HG03457 (cell line): Measurements from ENCODE around the gene FOXQ1.
"Not testable (repeated sequence)": the region's sequence is repeated elsewhere in the genome, so short reads cannot be mapped to it uniquely, and the experiment has no call there.

Experiments used
- ATAC-seq: cut with Tn5 transposase; IDR thresholded peaks from one replicate; pipeline ENCODE4 v1.9.1; 2021; ENCODE audit warnings: moderate number of reproducible peaks; ENCODE audit not compliant: unreplicated experiment

Gene FOXQ1

GRCh38 chr6:1321738-1322137 lies 9.8 kb downstream of the FOXQ1 start:
- no peak for ATAC-seq

- no peak for ATAC-seq
Observed at GRCh38 chr6:1322156-1322555, 10.3 kb downstream of the FOXQ1 start.

DNA sequence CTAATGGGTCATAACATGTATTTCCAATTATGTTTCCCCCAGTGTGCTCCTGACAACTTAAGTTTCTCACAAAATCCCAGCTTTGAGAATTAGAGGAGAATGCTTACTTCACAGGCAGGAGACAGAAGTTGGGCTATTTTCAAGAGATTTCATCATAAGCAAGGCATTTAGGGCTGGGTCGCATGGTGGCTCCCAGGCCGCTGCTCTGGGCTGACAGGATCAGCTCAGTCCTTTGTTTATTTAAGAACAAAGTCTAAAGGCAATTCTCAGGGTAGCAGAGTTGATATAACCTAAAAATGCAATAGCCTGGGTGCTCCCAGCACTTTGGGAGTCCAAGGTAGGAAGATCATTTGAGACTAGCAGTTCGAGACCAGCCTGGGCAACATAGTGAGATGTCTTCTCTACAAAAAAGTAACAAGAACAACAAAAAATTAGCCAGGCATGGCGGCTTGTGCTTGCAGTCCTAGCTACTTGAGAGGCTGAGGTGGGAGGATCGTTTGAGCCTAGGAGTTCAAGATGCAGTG lies 10.9 kb downstream of the FOXQ1 start:
- no peak for ATAC-seq

- ATAC-seq, result no peak
Observed at GRCh38 chr6:1324936-1325335, 13.0 kb downstream of the FOXQ1 start.

GRCh38 chr6:1325461-1326309 lies 13.8 kb downstream of the FOXQ1 start:
- no peak for ATAC-seq

GRCh38 chr6:1326535-1327121 lies 14.7 kb downstream of the FOXQ1 start:
- no peak for ATAC-seq

- ATAC-seq, result no peak
Observed at GRCh38 chr6:1327630-1328029, 15.7 kb downstream of the FOXQ1 start.

DNA sequence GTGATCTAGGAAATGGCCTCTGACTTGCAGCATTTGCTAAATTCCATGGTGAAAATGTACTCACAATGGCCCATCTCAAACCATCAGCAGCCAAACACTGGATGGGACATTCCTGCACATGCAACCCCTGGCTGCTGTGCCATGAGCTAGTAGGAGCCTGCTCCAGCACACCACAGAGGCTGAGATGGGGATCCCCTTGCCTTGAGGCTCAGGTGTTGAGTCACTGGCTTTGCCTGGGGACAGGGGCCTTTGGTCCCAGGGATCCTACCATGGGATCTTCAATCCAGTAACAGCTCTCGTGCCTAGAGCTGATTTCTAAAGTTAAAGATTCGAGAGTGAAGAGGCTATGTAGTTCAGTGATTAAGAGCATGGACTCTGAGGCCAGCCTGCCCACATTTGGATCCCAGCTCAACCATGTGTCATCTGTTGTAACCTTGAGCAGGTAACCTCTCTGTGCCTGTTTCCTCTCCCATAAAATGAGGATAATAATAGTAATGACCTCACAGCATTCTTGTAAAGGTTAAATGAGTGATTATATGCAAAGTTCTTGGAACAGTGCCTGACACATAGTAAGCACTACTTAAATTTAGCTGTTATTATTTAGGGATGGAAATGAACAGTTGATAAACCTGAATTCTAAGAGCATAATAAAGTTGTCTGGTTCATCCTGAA lies 16.4 kb downstream of the FOXQ1 start:
- no peak for ATAC-seq

GRCh38 chr6:1329708-1330107 lies 17.8 kb downstream of the FOXQ1 start:
- no peak for ATAC-seq

GRCh38 chr6:1334684-1335083 lies 22.8 kb downstream of the FOXQ1 start:
- no peak for ATAC-seq

GRCh38 chr6:1335367-1336037 lies 23.6 kb downstream of the FOXQ1 start:
- no peak for ATAC-seq

- no peak for ATAC-seq
Observed at GRCh38 chr6:1336246-1336843, 24.4 kb downstream of the FOXQ1 start.

- ATAC-seq, result no peak
Observed at GRCh38 chr6:1337791-1338190, 25.9 kb downstream of the FOXQ1 start.

- ATAC-seq, result no peak
Observed at GRCh38 chr6:1346101-1346500, 34.2 kb downstream of the FOXQ1 start.

- ATAC-seq, result no peak
Observed at GRCh38 chr6:1346558-1347091, 34.7 kb downstream of the FOXQ1 start.

DNA sequence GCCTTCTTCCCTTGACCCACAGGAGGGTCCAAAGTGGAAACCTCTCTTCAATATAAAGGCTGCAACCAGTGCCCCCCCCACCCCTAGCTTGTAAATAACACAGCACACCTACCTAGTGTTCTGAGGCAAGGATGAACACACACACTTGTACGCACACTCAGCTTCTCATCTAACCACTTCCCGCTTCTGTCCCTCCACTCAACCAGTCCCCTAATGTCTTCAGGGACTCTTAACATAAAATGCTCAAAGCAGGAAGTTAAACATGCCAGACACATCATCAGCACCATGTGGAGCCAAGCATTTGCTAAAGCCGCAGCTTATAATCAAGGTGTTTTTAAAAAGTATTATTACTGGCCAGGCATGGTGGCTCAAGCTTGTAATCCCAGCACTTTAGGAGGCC lies 35.3 kb downstream of the FOXQ1 start:
- ATAC-seq, result no peak

DNA sequence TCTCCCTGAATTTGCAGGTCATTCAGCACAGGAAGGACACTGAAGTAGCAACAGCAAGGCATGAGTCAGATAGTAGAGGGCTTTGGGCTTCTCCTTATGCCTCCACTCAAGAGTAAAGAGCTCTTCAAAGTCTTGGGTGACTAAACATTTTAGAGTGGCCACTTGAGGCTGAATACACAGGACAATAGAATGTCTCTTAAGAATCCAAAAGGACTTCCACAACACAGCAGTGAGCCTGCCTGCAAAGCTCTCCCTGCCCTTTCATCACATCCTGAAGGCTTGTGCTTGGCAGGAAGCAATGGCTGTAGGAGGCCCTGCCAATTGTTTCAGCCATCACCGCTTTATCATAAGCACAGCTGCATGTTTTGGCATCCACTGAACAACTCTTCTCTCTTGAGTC lies 36.8 kb downstream of the FOXQ1 start:
- ATAC-seq, result no peak

DNA sequence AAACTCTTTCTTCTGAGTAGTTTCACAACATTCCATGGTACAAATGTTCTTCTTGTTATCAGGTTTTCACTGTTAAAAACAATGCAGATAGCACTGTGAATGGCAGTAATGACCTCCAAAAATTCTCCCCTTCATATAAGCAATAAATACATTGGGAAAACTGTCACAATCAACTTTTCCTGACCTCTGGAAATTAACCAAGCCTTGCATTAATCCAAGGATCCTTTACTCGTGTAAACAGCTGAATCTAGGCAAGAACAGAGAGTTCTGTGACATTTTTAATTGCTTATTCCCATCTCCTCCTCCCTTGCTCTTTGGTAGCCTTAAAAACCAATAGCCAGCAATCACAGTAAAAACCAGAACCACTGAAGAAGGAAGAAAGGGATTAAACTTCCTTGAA lies 37.8 kb downstream of the FOXQ1 start:
- ATAC-seq, result no peak

GRCh38 chr6:1351381-1352008 lies 39.6 kb downstream of the FOXQ1 start:
- ATAC-seq, result no peak

DNA sequence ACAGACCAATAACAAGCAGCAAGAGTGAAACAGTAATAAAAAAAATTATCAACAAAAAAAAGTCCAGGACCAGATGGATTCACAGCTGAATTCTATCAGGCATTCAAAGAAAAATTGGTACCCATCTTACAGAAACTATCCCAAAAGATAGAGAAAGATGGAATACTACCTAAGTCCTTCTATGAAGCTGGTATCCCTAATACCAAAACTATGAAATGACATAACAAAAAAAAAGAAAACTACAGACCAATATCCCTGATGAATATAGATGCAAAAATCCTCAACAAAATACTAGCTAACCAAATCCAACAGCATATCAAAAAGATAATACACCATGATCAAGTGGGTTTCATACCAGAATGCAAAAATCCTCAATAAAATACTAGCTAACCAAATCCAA lies 43.2 kb downstream of the FOXQ1 start:
- ATAC-seq, result not testable (repeated sequence)
